ENCODE results near the gene CHRNA4. TPM values are rescaled to one million over a fixed set of nuclear protein-coding genes. Genes with fewer than 3 reads are reported as not detected.

Gene CHRNA4
- total and polyA plus RNA-seq, 10 of the 15 experiments (the other 5 are each of a cell fraction or from before 2014, with no cell fraction given) = 0.04 to 0.41 (median 0.06) TPM; not detected in 5

- 77% methylated on average over 19 of the region's 21 CpGs for WGBS (ENCODE audit: insufficient coverage, insufficient replicate concordance, low lambda C conversion rate, missing lambda C conversion rate)
- no peaks in the 10 kb centered on the region; the same call in 2 of the 3 replicates for H3K9me3 ChIP-seq (replicated peaks; ENCODE audit: control insufficient read depth, insufficient read depth, low read length)
- no peak overlapping the region for H3K9ac ChIP-seq (ENCODE audit: control insufficient read depth, insufficient read depth, low read length)
- H3K36me3 ChIP-seq (ENCODE audit: control insufficient read depth in 2 of 2, insufficient read depth in 2 of 2, low read length in 1 of 2) = no peaks in the 10 kb centered on the region
- H3K27me3 ChIP-seq (replicated peaks in 1 of 2; ENCODE audit: control insufficient read depth in 2 of 2, insufficient read depth in 2 of 2, low read length in 1 of 2) = no peaks in the 10 kb centered on the region
- in situ Hi-C loops (cut with MboI) (no loop called here), intact Hi-C loops (cut with micrococcal nuclease; ENCODE audit: unreplicated experiment) (no loop called here)
- ChIA-PET POLR2A (no interaction called here), SMC1A (ENCODE audit: uncharacterized antibody, unreplicated experiment) (interaction anchor here (0.6 kb wide), 1 partner anchor 15 kb away, joined by 3 read pairs; no protein-coding TSS in a partner anchor), RAD21 (ENCODE audit: unreplicated experiment) (no interaction called here), CTCF (no interaction called here)
- no peak for DNase-seq (ENCODE audit: low read depth, low spot score)
- no peak overlapping the region for H3K27ac ChIP-seq (ENCODE audit: control insufficient read depth, insufficient read depth)
- H2AFZ ChIP-seq (ENCODE audit: control insufficient read depth, low read depth, low read length) = no peak overlapping the region
- no peak for FAIRE-seq
- no peak for ATAC-seq
- H3K79me2 ChIP-seq (ENCODE audit: control insufficient read depth, insufficient read depth, low read length) = no peaks in the 10 kb centered on the region
- H3K4me3 ChIP-seq = no peak overlapping the region
- no TSS peak for BruUV-seq (replicated peaks)
- H3K4me1 ChIP-seq (ENCODE audit: control insufficient read depth, insufficient read depth, low read length) = no peaks in the 10 kb centered on the region
- H3K4me2 ChIP-seq (ENCODE audit: control insufficient read depth, insufficient read depth) = no peak overlapping the region
- no peaks in the 10 kb centered on the region for H4K20me1 ChIP-seq (ENCODE audit: control insufficient read depth, insufficient read depth)
- TF ChIP-seq BCL3 (IDR thresholded peaks at IDR 0.05; ENCODE audit: borderline replicate concordance, insufficient read depth, low read depth, low read length, poor library complexity, severe bottlenecking) = peak; percentile 68
- TF ChIP-seq YBX1 (IDR thresholded peaks at IDR 0.05) = no peak
Measured at GRCh38 chr20:63409066-63409833, 48.1 kb upstream of the CHRNA4 start.

- ChIA-PET SMC1A (ENCODE audit: uncharacterized antibody, unreplicated experiment) (no interaction called here), RAD21 (ENCODE audit: unreplicated experiment) (no interaction called here), POLR2A (no interaction called here), CTCF (no interaction called here)
- no peak overlapping the region for H3K4me3 ChIP-seq
- no peak overlapping the region for H3K4me2 ChIP-seq (ENCODE audit: control insufficient read depth, insufficient read depth)
- no peaks in the 10 kb centered on the region for H3K36me3 ChIP-seq (ENCODE audit: control insufficient read depth in 2 of 2, insufficient read depth in 2 of 2, low read length in 1 of 2)
- WGBS (ENCODE audit: insufficient coverage, insufficient replicate concordance, low lambda C conversion rate, missing lambda C conversion rate) = 62% methylated on average over 17 of the region's 21 CpGs
- no peaks in the 10 kb centered on the region for H3K79me2 ChIP-seq (ENCODE audit: control insufficient read depth, insufficient read depth, low read length)
- BruUV-seq (replicated peaks) = no TSS peak
- no peaks in the 10 kb centered on the region; the same call in 2 of the 3 replicates for H3K9me3 ChIP-seq (replicated peaks; ENCODE audit: control insufficient read depth, insufficient read depth, low read length)
- H3K4me1 ChIP-seq (ENCODE audit: control insufficient read depth, insufficient read depth, low read length) = no peaks in the 10 kb centered on the region
- ATAC-seq = no peak
- H3K27me3 ChIP-seq (replicated peaks in 1 of 2; ENCODE audit: control insufficient read depth in 2 of 2, insufficient read depth in 2 of 2, low read length in 1 of 2) = no peaks in the 10 kb centered on the region
- no peak overlapping the region for H3K9ac ChIP-seq (ENCODE audit: control insufficient read depth, insufficient read depth, low read length)
- H4K20me1 ChIP-seq (ENCODE audit: control insufficient read depth, insufficient read depth) = no peaks in the 10 kb centered on the region
- no peak overlapping the region for H2AFZ ChIP-seq (ENCODE audit: control insufficient read depth, low read depth, low read length)
- no peak for TF ChIP-seq IRF4 (IDR thresholded peaks at IDR 0.05; ENCODE audit: low read depth, low read length)
- no peak for TF ChIP-seq ZNF592 (IDR thresholded peaks at IDR 0.05)
- no peak for TF ChIP-seq NFXL1 (IDR thresholded peaks at IDR 0.05; ENCODE audit: borderline replicate concordance)
- no peak for TF ChIP-seq TARDBP (IDR thresholded peaks at IDR 0.05; ENCODE audit: borderline replicate concordance)
- no peak for TF ChIP-seq USF1 (IDR thresholded peaks at IDR 0.05; ENCODE audit: borderline replicate concordance, extremely low read length, insufficient read depth, low read depth, low read length)
- no peak for TF ChIP-seq YY1 (IDR thresholded peaks at IDR 0.05; ENCODE audit: low read depth, low read length)
- in situ Hi-C loops (cut with MboI) (no loop called here), intact Hi-C loops (cut with micrococcal nuclease; ENCODE audit: unreplicated experiment) (no loop called here)
- no peak for FAIRE-seq
- no peak for DNase-seq (ENCODE audit: low read depth, low spot score)
- no peak overlapping the region for H3K27ac ChIP-seq (ENCODE audit: control insufficient read depth, insufficient read depth)
Measured at GRCh38 chr20:63408684-63409046, 47.5 kb upstream of the CHRNA4 start.
